Dermis microvascular lymphatic vessel endothelial cell (primary cell): ENCODE data around the gene YEATS4. TPM values are rescaled to one million over a fixed set of nuclear protein-coding genes. Genes with fewer than 3 reads are reported as not detected.

Experiments
- DNase-seq, 2 donors: peaks; one replicate each; pipeline versions ENCODE4 v3.0.0 to v3.0.0-alpha.2; 2010; ENCODE audit warnings: low read depth in 2 of 2
- total RNA-seq: library from RNA; depleted of rRNA; stranded (reverse); fragments of >200 nt; gene quantifications from 2 replicates; pipeline ENCODE4 v1.2.1, GENCODE V29; 2014

Gene YEATS4
- total RNA-seq, 1 donor from 2014 or later: 17.6 TPM

- no peak for DNase-seq
Measured at GRCh38 chr12:69342421-69342820, 17.1 kb upstream of the YEATS4 start.

GRCh38 chr12:69343357-69343756, 16.2 kb upstream of the YEATS4 start:
- DNase-seq: no peak

- no peak for DNase-seq
Measured at GRCh38 chr12:69343885-69344612, 15.5 kb upstream of the YEATS4 start.

DNA sequence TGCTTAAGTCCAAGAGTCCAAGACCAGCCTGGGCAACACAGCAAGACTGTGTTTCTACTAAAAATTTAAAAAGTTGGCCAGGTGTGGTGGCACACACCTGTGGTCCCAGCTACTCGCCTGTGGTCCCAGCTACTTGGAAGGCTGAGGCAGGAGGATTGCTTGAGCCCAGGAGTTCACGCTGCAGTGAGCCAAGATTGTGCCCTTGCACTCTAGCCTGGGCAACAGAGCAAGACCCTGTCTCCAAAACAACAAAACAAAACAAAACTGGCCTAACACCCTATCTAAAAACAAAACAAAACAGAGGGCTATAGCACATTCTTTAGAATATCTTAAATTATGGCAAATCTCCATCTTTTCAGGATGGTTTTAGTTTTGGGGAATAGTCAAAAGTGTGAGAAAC, 14.5 kb upstream of the YEATS4 start:
- DNase-seq: no peak

- DNase-seq: no peak
Measured at GRCh38 chr12:69345742-69346141, 13.8 kb upstream of the YEATS4 start.

DNA sequence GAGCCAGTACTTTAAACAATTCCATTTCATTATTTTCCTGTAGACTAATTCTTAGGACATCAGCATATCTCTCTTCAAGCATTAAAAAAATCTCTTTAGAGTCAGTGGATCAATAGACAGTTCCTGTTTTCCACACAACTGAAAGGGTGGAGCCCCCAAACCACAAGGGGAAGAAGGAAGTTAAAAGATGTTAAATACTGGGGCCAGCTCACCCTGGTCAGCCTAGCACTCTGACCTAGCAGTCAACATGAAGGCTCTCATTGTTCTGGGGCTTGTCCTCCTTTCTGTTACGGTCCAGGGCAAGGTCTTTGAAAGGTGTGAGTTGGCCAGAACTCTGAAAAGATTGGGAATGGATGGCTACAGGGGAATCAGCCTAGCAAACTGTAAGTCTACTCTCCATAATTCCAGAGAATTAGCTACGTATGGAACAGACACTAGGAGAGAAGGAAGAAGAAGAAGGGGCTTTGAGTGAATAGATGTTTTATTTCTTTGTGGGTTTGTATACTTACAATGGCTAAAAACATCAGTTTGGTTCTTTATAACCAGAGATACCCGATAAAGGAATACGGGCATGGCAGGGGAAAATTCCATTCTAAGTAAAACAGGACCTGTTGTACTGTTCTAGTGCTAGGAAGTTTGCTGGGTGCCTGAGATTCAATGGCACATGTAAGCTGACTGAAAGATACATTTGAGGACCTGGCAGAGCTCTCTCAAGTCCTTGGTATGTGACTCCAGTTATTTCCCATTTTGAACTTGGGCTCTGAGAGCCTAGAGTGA, 11.2 kb upstream of the YEATS4 start, which contains the start of gene LYZ:
LYZ (plus strand) TSS at position 220 of the 777 bp plus-strand sequence; CDS start at position 248, 28 bp downstream.
- no peak for DNase-seq

GRCh38 chr12:69350002-69350626, 9.4 kb upstream of the YEATS4 start:
- no peak for DNase-seq

- no peak for DNase-seq
Measured at GRCh38 chr12:69350777-69351176, 8.8 kb upstream of the YEATS4 start.

- DNase-seq: no peak
Measured at GRCh38 chr12:69351462-69352236, 7.9 kb upstream of the YEATS4 start.

DNA sequence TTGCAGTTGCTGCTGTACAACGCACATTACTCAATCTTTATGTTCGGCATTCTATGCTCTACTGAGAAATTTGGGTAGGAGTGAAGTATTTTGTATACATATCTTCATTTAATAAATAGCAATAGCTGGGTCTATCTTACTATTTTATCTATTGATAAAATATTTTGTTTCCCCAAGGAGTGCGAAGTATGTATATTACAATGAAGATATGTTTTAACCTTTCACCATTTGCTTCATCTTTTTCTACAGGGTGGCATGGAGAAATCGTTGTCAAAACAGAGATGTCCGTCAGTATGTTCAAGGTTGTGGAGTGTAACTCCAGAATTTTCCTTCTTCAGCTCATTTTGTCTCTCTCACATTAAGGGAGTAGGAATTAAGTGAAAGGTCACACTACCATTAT, 6.6 kb upstream of the YEATS4 start:
- no peak for DNase-seq

DNA sequence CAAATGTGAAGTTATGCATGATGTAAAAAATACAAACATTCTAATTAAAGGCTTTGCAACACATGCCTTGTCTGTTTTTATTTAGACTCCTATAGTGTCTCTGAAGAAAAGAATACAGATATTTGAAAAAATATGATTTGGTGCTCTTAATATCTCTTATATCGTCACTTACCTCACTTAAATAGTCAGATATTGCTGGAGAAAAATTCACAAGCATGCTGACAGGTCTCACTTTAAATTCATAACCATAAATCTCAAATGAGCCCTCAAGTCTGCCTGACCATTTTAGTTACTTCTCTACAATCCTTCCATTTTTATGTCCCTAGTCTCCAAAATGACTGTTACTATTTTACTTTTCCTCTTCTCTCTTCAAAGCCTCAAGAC, 5.4 kb upstream of the YEATS4 start:
- DNase-seq: no peak

GRCh38 chr12:69354556-69355187, 4.9 kb upstream of the YEATS4 start:
- no peak for DNase-seq

DNA sequence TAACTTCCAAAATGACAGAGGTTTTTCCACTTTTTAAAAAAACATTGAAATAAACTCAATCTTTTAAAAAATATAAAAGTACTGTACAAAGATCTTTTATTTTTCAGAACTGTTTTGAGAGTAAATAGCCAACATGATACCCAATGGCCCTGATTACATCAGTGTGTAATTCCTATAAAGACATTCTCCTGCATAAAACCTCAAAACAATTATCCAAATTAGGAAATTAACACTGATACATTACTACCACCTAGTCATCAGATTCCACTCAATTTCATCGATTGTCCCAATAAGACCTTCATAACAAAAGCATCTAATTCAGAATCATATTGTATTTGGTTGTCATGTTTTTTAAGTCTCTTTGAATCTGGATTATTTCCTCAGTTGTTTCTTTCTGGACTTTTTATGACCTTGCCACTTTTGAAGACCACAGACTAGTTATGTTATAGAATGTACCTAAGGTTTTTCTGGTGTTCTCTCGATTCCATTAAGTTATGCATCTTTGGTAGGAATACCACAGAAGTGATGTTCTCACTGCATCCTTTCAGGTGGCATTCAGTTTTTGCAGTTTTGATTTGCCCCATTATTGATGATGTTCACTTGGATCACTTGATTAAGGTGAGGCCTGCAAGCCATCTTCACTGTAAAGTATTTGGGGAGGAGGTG, 4.0 kb upstream of the YEATS4 start:
- no peak for DNase-seq

DNA sequence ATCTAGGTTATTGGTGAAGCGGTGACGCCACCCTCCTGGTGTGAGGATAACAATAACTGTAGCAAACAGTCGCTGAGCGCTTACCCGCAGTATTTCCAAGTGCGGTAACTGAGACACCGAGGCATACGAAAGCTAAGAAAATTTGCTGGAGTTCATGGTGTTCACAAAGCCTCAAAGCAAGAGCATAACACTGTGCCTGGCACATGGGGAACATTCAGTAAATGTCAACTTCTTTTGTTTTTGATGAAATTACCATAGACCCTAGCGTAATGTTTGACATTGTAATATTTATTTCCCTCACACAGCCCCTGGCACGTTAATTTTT, 767 bp downstream of the YEATS4 start:
- no peak for DNase-seq

GRCh38 chr12:69366796-69367195, 7.3 kb downstream of the YEATS4 start:
- DNase-seq: no peak

GRCh38 chr12:69368171-69368570, 8.6 kb downstream of the YEATS4 start:
- no peak for DNase-seq

DNA sequence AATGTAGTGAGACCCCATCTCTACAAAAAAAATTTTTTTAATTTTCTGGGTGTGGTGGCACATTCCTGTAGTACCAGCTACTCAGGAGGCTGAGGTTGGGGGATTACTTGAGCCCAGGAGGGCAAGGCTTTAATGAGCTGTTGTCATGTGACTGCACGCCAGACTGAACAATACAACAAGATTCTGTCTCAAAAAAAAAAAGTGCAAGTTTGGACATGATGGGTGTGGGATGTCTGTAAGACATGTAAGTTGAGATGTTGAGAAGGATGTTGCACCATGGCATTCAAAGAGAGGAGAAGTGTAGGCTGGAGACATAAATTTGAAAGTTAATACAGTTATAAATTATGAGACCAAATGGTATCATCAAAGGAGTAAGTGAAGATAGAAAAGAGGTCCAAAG, 23.5 kb downstream of the YEATS4 start:
- no peak for DNase-seq

DNA sequence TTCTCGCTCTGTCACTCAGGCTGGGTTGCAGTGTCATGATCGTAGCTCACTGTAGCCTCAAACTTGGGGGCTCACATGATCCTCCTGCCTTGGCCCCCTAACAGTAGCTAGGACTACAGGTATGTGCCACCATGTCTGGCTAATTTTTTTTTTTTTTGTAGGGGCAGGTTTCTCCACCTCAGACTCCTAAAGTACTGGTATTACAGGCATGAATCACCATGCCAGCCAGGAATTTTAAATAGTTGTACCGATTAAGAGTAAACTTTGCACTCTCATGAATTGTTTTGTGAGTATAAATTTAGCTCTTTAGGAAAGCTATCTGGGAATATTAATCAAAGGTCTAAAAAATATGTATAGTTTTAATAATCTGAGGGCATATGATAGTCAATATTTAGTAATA, 25.5 kb downstream of the YEATS4 start:
- DNase-seq: no peak

- DNase-seq: no peak
Measured at GRCh38 chr12:69386921-69387320, 27.4 kb downstream of the YEATS4 start.

DNA sequence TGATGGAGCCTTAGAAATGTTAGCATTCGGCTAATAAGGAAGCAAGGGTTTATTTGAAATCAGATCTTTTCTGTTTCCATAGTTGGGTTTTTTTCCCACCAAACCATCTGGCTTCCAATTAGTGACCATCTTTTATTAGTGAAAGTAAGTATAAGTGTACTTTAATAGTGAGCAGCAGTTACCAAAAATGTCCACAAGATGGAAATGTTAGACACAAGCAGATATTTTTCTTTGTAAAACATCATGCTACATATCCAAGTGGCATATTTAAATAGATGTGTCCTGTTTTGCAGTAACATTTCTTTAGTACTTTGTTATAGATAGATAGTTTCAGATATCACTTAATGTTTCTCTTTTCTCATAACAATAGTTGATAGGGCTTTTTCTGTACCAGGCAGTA, 28.8 kb downstream of the YEATS4 start:
- DNase-seq: peak; percentile 59 to 76

DNA sequence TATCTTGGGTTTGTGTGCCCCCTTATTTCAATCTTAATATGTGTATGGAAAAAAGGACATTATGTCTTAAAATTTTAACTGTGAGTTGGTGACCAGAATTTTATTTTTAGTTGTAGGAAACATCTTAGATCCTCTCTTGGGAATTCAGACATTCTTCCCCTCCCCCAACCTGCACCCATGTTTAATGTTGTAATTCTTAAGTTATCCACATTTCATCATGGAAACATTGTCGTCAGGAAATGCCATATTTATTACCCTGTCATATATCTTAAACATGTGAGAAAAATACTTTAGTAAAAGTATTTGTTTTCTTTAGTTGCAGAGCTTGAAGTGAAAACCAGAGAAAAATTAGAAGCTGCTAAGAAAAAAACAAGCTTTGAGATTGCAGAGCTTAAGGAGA, 30.3 kb downstream of the YEATS4 start:
- DNase-seq: peak in 1 of 2 donors; percentile 6
